PC-3 (cell line): ENCODE data around the gene FARP1.

Experiments used
- CTCF ChIP-seq: fragments of 300-600 bp; sonication (generic); conservative IDR thresholded peaks from 2 replicates; pipeline ENCODE4 v1.5.1; 2017; ENCODE audit warnings: antibody characterized with exemption, low read depth, mild to moderate bottlenecking, low read length
- EZH2 ChIP-seq: fragments of 300-600 bp; sonication (generic); IDR thresholded peaks from one replicate; pipeline ENCODE4 v1.6.1; 2017; ENCODE audit warnings: antibody characterized with exemption, mild to moderate bottlenecking, low read length; ENCODE audit not compliant: unreplicated experiment
- EZH2phosphoT487 ChIP-seq: fragments of 300-600 bp; sonication (generic); IDR thresholded peaks from 2 replicates; pipeline ENCODE4 v1.6.1; 2018; ENCODE audit warnings: mild to moderate bottlenecking, antibody characterized with exemption, low read length, borderline replicate concordance

GRCh38 chr13:98473135-98473787 is 330.4 kb downstream of the FARP1 start:
- no peak for TF ChIP-seq CTCF
- no peak for TF ChIP-seq EZH2phosphoT487
- no peak for TF ChIP-seq EZH2
